A549 treated with DMSO at 1 μM for 4 hours (cell line): Measurements from ENCODE around the gene CFAP161. TPM values are rescaled to one million over a fixed set of nuclear protein-coding genes. Genes with fewer than 3 reads are reported as not detected.

Experiments
- total RNA-seq: library from RNA; stranded (reverse); fragments of 200-300 nt; extraction: Qiagen RNA extraction; gene quantifications from 5 replicates; pipeline ENCODE4 v1.2.3, GENCODE V29; 2022; ENCODE audit warnings: low read depth

The CFAP161 gene, protein sequence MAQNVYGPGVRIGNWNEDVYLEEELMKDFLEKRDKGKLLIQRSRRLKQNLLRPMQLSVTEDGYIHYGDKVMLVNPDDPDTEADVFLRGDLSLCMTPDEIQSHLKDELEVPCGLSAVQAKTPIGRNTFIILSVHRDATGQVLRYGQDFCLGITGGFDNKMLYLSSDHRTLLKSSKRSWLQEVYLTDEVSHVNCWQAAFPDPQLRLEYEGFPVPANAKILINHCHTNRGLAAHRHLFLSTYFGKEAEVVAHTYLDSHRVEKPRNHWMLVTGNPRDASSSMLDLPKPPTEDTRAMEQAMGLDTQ
- not detected in 5 replicates for total RNA-seq

DNA sequence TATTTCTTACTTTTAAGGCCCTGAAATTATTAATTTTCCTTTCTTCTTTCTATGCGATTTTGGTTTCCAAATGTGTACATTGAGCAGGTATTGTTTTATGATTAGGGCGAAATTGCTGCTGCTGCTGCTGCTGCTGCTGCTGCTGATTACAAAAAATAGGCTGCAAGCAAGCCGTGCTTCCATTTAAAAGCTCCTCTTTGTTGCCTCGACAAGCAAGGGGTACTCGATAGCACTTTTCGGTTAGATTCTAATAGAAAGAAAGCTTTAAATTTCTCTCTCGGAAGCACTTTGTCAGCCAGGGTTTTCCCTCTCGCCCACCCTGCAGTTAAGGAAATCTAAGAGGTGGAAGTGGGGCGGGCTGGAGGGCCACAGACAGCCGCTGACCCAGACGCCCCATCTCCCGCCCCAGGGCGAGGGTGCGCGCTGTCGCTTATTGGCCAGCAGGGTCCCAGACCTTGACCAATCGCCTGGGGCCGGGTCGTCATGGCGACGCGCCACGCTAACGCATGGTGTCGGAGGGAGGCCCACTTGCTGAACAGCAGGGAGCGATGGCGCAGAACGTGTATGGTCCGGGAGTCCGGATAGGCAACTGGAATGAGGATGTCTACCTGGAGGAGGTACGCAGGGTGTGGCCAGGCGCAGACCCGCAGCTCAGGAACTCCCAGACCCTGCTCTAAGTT lies at the start of gene CFAP161:
Gene CFAP161, plus strand, starts transcription at position 489 of the 680 bp plus-strand sequence. Its CDS starts 60 bp downstream, at position 549.

GRCh38 chr15:81196576-81197254 lies 62.6 kb downstream of the CFAP161 start, which contains the start of gene IL16:
IL16 (plus strand) TSS chr15:81196879; CDS start chr15:81225400, 28,521 bp downstream.

Other genes starting within 250 kb of the CFAP161 start
- gene MESD, start 144.5 kb upstream of the CFAP161 start, total RNA-seq: 37.7 to 40.9 TPM (median 39.2 TPM) in 5 replicates
- 11.1 to 19.3 TPM (median 17.6 TPM) in 5 replicates for gene TLNRD1, start 133.3 kb upstream of the CFAP161 start, total RNA-seq
- gene IL16, start 62.6 kb downstream of the CFAP161 start, total RNA-seq: 0.15 to 0.24 TPM in 2 of 5 replicates, not detected in the others
- gene STARD5, start 189.9 kb downstream of the CFAP161 start, total RNA-seq: 1.6 to 2.2 TPM (median 1.9 TPM) in 5 replicates
- not detected in 5 replicates for gene TMC3, start 239.9 kb downstream of the CFAP161 start, total RNA-seq